ENCODE results near the gene MT4. TPM values are rescaled to one million over a fixed set of nuclear protein-coding genes. Genes with fewer than 3 reads are reported as not detected.

The MT4 gene
- total RNA-seq, 5 donors from 2014 or later (not counting 1 experiment from before 2014, with no cell fraction given): not detected

- Mint-ChIP-seq H3K27ac (no peak overlapping the region), H3K4me1 (peaks cover 7 to 16% (median 13%) of the 10 kb centered on the region in 3 donors), H3K4me3 (no peak overlapping the region), H3K9me3 (no peaks in the 10 kb centered on the region), H3K27me3 (peaks cover 5 to 24% of the 10 kb centered on the region in 2 donors), H3K36me3 (no peaks in the 10 kb centered on the region)
- Histone ChIP-seq H3K27ac (ENCODE audit: low read length) (no peak overlapping the region), H3K27me3 (replicated peaks in 1 of 2; ENCODE audit: control insufficient read depth in 2 of 2, extremely low read depth in 1 of 2, insufficient read depth in 2 of 2, low read length in 1 of 2) (peaks cover 2 to 22% of the 10 kb centered on the region in 2 experiments), H3K9me3 (no peaks in the 10 kb centered on the region), H3K36me3 (ENCODE audit: control insufficient read depth in 2 of 2, extremely low read depth in 1 of 2, insufficient read depth in 1 of 2, low read length in 1 of 2) (no peaks in the 10 kb centered on the region), H3K4me1 (ENCODE audit: control insufficient read depth in 1 of 2, extremely low read depth in 1 of 2, insufficient read depth in 2 of 2, low read length in 2 of 2) (peaks cover 6 to 10% of the 10 kb centered on the region in 2 experiments), H3K4me3 (ENCODE audit: control insufficient read depth in 1 of 2, extremely low read depth in 1 of 2, low read length in 1 of 2) (no peak overlapping the region)
- WGBS (ENCODE audit: insufficient coverage): 65% methylated on average over 6 of the region's 11 CpGs
- DNase-seq (no peak), ATAC-seq (replicated peaks in 1 of 4) (no peak)
- CTCF ChIA-PET: interaction anchor here in 1 of 2 donors (0.6 kb wide), 1 partner anchor 150 kb away, joined by 5 read pairs; no protein-coding TSS in a partner anchor
- POLR2A ChIA-PET: no interaction called here
These were observed 12.8 kb upstream of the MT4 start for GRCh38 chr16:56551796-56552738.

- Mint-ChIP-seq H3K4me1 (no peaks in the 10 kb centered on the region), H3K4me3 (no peak overlapping the region), H3K27ac (no peak overlapping the region), H3K36me3 (no peaks in the 10 kb centered on the region), H3K9me3 (no peaks in the 10 kb centered on the region), H3K27me3 (peaks cover 11 to 28% of the 10 kb centered on the region in 2 donors)
- DNase-seq (no peak), ATAC-seq (replicated peaks in 1 of 4) (no peak)
- ChIA-PET POLR2A (no interaction called here), CTCF (no interaction called here)
- H3K36me3 ChIP-seq (ENCODE audit: control insufficient read depth in 2 of 2, extremely low read depth in 1 of 2, insufficient read depth in 1 of 2, low read length in 1 of 2): no peaks in the 10 kb centered on the region
- H3K9me3 ChIP-seq: no peaks in the 10 kb centered on the region
- H3K27ac ChIP-seq (ENCODE audit: low read length): no peak overlapping the region
- WGBS (ENCODE audit: insufficient coverage): 90% methylated on average over 4 of the region's 10 CpGs
- H3K4me1 ChIP-seq (ENCODE audit: control insufficient read depth in 1 of 2, extremely low read depth in 1 of 2, insufficient read depth in 2 of 2, low read length in 2 of 2): no peaks in the 10 kb centered on the region
- H3K27me3 ChIP-seq (replicated peaks in 1 of 2; ENCODE audit: control insufficient read depth in 2 of 2, extremely low read depth in 1 of 2, insufficient read depth in 2 of 2, low read length in 1 of 2): peaks cover 2 to 26% of the 10 kb centered on the region in 2 experiments
- no peak overlapping the region for H3K4me3 ChIP-seq (ENCODE audit: control insufficient read depth in 1 of 2, extremely low read depth in 1 of 2, low read length in 1 of 2)
These were observed 10.4 kb upstream of the MT4 start for GRCh38 chr16:56554441-56554840.

GRCh38 chr16:56558024-56558747, 6.7 kb upstream of the MT4 start:
- Mint-ChIP-seq H3K27ac (no peak overlapping the region), H3K4me3 (no peak overlapping the region), H3K4me1 (no peaks in the 10 kb centered on the region), H3K36me3 (no peaks in the 10 kb centered on the region), H3K27me3 (peaks cover 16 to 34% of the 10 kb centered on the region in 2 donors), H3K9me3 (no peaks in the 10 kb centered on the region)
- CTCF ChIA-PET: interaction anchor here in 1 of 2 donors (0.6 kb wide), 1 partner anchor 333 kb away, joined by 3 read pairs; no protein-coding TSS in a partner anchor
- no peak for DNase-seq
- Histone ChIP-seq H3K27ac (ENCODE audit: low read length) (no peak overlapping the region), H3K9me3 (no peaks in the 10 kb centered on the region), H3K27me3 (replicated peaks in 1 of 2; ENCODE audit: control insufficient read depth in 2 of 2, extremely low read depth in 1 of 2, insufficient read depth in 2 of 2, low read length in 1 of 2) (peaks cover 2 to 26% of the 10 kb centered on the region in 2 experiments), H3K4me1 (ENCODE audit: control insufficient read depth in 1 of 2, extremely low read depth in 1 of 2, insufficient read depth in 2 of 2, low read length in 2 of 2) (no peaks in the 10 kb centered on the region), H3K36me3 (ENCODE audit: control insufficient read depth in 2 of 2, extremely low read depth in 1 of 2, insufficient read depth in 1 of 2, low read length in 1 of 2) (no peaks in the 10 kb centered on the region), H3K4me3 (ENCODE audit: control insufficient read depth in 1 of 2, extremely low read depth in 1 of 2, low read length in 1 of 2) (no peak overlapping the region)
- ATAC-seq (replicated peaks in 1 of 4): no peak
- 94% methylated on average over 5 of the region's 8 CpGs for WGBS (ENCODE audit: insufficient coverage)
- POLR2A ChIA-PET: no interaction called here

- CTCF ChIA-PET: no interaction called here
- H3K4me3 ChIP-seq (ENCODE audit: control insufficient read depth in 1 of 2, extremely low read depth in 1 of 2, low read length in 1 of 2): no peak overlapping the region
- ATAC-seq (replicated peaks in 1 of 4) (no peak), DNase-seq (no peak)
- Mint-ChIP-seq H3K27ac (no peak overlapping the region), H3K9me3 (no peaks in the 10 kb centered on the region), H3K27me3 (peaks cover 16 to 25% of the 10 kb centered on the region in 2 donors), H3K4me1 (no peaks in the 10 kb centered on the region), H3K36me3 (no peaks in the 10 kb centered on the region), H3K4me3 (no peak overlapping the region)
- no peaks in the 10 kb centered on the region for H3K4me1 ChIP-seq (ENCODE audit: control insufficient read depth in 1 of 2, extremely low read depth in 1 of 2, insufficient read depth in 2 of 2, low read length in 2 of 2)
- WGBS (ENCODE audit: insufficient coverage): no CpG with 5 or more reads among the region's 4 CpGs
- H3K27me3 ChIP-seq (replicated peaks in 1 of 2; ENCODE audit: control insufficient read depth in 2 of 2, extremely low read depth in 1 of 2, insufficient read depth in 2 of 2, low read length in 1 of 2): peaks cover 2 to 19% of the 10 kb centered on the region in 2 experiments
- POLR2A ChIA-PET: no interaction called here
- no peak overlapping the region for H3K27ac ChIP-seq (ENCODE audit: low read length)
- no peaks in the 10 kb centered on the region for H3K36me3 ChIP-seq (ENCODE audit: control insufficient read depth in 2 of 2, extremely low read depth in 1 of 2, insufficient read depth in 1 of 2, low read length in 1 of 2)
- H3K9me3 ChIP-seq: no peaks in the 10 kb centered on the region
These were observed 5.8 kb upstream of the MT4 start for GRCh38 chr16:56559109-56559508.

GRCh38 chr16:56560447-56560846, 4.4 kb upstream of the MT4 start:
- H3K4me3 ChIP-seq (ENCODE audit: control insufficient read depth in 1 of 2, extremely low read depth in 1 of 2, low read length in 1 of 2): no peak overlapping the region
- CTCF ChIA-PET: no interaction called here
- no peaks in the 10 kb centered on the region for H3K36me3 ChIP-seq (ENCODE audit: control insufficient read depth in 2 of 2, extremely low read depth in 1 of 2, insufficient read depth in 1 of 2, low read length in 1 of 2)
- Mint-ChIP-seq H3K9me3 (no peaks in the 10 kb centered on the region), H3K27me3 (peaks cover 11 to 19% of the 10 kb centered on the region in 2 donors), H3K36me3 (no peaks in the 10 kb centered on the region), H3K4me3 (no peak overlapping the region), H3K27ac (no peak overlapping the region), H3K4me1 (no peaks in the 10 kb centered on the region)
- H3K27ac ChIP-seq (ENCODE audit: low read length): no peak overlapping the region
- ATAC-seq (replicated peaks in 1 of 4) (no peak), DNase-seq (no peak)
- no peaks in the 10 kb centered on the region for H3K4me1 ChIP-seq (ENCODE audit: control insufficient read depth in 1 of 2, extremely low read depth in 1 of 2, insufficient read depth in 2 of 2, low read length in 2 of 2)
- no peaks in the 10 kb centered on the region for H3K9me3 ChIP-seq
- peaks cover 2 to 19% of the 10 kb centered on the region in 2 experiments for H3K27me3 ChIP-seq (replicated peaks in 1 of 2; ENCODE audit: control insufficient read depth in 2 of 2, extremely low read depth in 1 of 2, insufficient read depth in 2 of 2, low read length in 1 of 2)
- WGBS (ENCODE audit: insufficient coverage): no CpG with 5 or more reads among the region's 1 CpG
- POLR2A ChIA-PET: interaction anchor here in 1 of 2 donors (0.6 kb wide), 1 partner anchor 16 kb away, joined by 3 read pairs; no protein-coding TSS in a partner anchor

- Mint-ChIP-seq H3K4me1 (no peaks in the 10 kb centered on the region), H3K9me3 (no peaks in the 10 kb centered on the region), H3K36me3 (no peaks in the 10 kb centered on the region), H3K4me3 (no peak overlapping the region), H3K27ac (no peak overlapping the region), H3K27me3 (peaks cover 11 to 17% of the 10 kb centered on the region in 2 donors)
- WGBS (ENCODE audit: insufficient coverage): 100% methylated on average over 1 of the region's 1 CpG
- Histone ChIP-seq H3K36me3 (ENCODE audit: control insufficient read depth in 2 of 2, extremely low read depth in 1 of 2, insufficient read depth in 1 of 2, low read length in 1 of 2) (no peaks in the 10 kb centered on the region), H3K9me3 (no peaks in the 10 kb centered on the region), H3K27ac (ENCODE audit: low read length) (no peak overlapping the region), H3K4me3 (ENCODE audit: control insufficient read depth in 1 of 2, extremely low read depth in 1 of 2, low read length in 1 of 2) (no peak overlapping the region), H3K27me3 (replicated peaks in 1 of 2; ENCODE audit: control insufficient read depth in 2 of 2, extremely low read depth in 1 of 2, insufficient read depth in 2 of 2, low read length in 1 of 2) (peaks cover 0 to 19% of the 10 kb centered on the region in 2 experiments), H3K4me1 (ENCODE audit: control insufficient read depth in 1 of 2, extremely low read depth in 1 of 2, insufficient read depth in 2 of 2, low read length in 2 of 2) (no peaks in the 10 kb centered on the region)
- ChIA-PET CTCF (no interaction called here), POLR2A (no interaction called here)
- DNase-seq (no peak), ATAC-seq (replicated peaks in 1 of 4) (no peak)
These were observed 3.7 kb upstream of the MT4 start for GRCh38 chr16:56561126-56561525.
